GM21576 (cell line): ENCODE measurements around the gene ALOX15B.

Experiments
- ATAC-seq: cut with Tn5 transposase; IDR thresholded peaks from one replicate; pipeline ENCODE4 v1.9.1; 2021; ENCODE audit warnings: mild to moderate bottlenecking, moderate library complexity; ENCODE audit not compliant: unreplicated experiment

ALOX15B gene

DNA sequence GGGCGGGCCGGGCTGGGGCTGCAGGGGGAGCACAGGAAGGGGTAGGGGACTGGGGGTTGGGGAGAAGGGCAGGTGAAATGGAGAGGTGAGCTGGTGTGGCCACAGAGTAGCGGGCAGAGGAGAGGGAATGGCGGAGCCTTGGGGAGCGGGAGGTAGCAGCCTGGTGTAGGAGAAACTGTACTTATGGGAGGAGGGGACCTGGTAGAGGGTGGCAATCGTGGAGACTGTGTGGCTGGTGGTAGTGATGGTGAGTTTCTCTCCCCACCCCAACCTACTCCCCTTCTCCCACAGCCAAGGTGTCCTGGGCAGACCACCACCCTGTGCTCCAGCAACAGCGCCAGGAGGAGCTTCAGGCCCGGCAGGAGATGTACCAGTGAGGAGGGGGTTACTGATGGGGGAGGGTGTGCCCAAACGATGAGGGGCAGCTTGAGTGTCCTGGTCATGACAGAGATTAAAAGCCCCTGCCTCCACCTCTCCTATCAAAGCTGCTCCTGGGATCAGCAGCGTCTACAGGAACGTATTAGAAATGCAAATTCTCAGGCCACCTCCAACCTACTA lies 831 bp downstream of the ALOX15B start:
- no peak for ATAC-seq

DNA sequence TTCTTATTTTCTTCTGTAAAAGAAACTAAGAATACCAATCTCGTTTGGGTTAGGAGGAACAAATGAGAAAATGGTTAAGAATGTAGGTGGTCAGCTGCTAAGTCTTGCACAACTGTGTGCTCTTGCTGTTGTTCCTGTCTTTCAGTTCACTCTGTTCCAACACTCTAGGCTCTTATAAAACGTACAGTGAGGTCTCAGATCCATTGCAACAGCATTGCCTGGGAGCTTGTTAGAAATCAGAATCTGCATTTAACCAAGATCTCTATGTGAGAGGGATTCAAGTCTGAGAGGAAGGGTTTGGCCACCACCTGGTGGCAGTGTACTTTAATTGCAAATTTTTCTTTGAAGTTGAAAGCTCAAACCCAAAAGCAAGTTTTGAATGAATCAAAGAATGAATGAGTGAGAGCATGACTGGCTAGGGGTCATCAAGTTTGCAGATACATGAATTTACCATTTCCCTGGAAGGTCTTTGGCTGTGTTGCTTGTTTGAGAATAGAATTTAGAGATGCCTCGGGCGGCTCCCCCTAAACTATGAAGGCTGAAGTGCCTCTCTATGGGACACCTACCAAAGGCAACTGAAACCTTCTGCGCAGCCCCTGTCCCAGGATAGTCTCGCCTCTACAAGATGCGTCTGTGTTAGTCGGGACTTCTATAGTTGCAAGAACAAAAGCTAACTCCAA lies 2.5 kb downstream of the ALOX15B start:
- ATAC-seq = no peak

GRCh38 chr17:8041979-8042378 lies 3.1 kb downstream of the ALOX15B start:
- ATAC-seq = no peak

DNA sequence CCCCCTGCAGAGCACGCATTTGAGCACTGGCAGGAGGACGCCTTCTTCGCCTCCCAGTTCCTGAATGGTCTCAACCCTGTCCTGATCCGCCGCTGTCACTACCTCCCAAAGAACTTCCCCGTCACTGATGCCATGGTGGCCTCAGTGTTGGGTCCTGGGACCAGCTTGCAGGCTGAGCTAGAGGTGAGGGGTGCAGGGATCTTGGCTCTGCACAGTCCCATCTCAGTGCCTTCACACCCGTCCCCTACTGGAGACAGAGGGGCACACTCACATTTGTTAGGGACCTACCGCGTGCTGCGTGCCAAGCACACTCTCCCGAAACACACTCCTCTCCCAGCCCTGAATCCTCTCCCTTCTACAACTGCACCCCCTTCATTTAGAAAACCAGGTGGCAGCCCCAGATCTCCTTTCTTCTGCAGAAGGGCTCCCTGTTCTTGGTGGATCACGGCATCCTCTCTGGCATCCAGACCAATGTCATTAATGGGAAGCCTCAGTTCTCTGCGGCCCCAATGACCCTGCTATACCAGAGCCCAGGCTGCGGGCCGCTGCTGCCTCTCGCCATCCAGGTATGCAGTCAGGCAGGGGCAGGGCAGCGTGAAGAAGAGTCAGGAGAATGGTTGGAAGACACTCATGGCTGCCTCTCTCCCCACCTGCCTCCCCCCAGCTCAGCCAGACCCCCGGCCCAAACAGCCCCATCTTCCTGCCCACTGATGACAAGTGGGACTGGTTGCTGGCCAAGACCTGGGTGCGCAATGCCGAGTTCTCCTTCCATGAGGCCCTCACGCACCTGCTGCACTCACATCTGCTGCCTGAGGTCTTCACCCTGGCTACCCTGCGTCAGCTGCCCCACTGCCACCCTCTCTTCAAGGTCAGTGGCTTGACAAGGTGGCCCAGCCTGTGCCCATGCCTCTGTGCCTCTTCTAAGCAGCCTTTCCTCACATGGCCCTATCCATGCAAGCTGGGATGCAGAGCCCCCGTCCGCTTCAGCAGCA lies 6.3 kb downstream of the ALOX15B start:
- no peak for ATAC-seq

- no peak for ATAC-seq
Observed at GRCh38 chr17:8046306-8046928, 7.6 kb downstream of the ALOX15B start.

DNA sequence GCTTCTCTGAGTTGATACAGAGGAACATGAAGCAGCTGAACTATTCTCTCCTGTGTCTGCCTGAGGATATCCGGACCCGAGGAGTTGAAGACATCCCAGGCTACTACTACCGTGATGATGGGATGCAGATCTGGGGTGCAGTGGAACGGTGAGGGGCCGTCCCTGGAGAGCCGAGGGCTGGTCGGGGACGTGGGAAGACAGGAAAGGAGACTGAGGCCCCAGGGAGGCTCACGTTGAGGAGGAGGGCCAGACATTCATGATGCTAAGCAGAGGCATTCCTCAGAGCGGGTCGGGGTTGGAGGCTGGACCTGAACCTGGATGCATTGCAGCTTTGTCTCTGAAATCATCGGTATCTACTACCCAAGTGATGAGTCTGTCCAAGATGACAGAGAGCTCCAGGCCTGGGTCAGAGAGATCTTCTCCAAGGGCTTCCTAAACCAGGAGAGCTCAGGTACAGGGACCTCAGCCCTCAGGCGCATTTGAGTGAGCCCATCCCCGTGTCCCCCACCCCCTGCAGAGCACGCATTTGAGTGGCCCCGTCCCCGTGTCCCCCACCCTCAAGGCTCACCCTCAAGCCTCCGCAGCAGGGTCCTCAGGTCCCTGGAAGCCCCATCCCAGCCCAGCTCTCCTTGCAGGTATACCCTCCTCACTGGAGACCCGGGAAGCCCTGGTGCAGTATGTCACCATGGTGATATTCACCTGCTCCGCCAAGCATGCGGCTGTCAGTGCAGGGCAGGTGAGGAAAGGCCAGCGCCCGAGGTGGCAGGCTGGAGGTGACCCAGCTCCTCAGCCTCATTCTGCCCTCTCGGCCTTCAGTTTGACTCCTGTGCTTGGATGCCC lies 8.3 kb downstream of the ALOX15B start:
- ATAC-seq = no peak

DNA sequence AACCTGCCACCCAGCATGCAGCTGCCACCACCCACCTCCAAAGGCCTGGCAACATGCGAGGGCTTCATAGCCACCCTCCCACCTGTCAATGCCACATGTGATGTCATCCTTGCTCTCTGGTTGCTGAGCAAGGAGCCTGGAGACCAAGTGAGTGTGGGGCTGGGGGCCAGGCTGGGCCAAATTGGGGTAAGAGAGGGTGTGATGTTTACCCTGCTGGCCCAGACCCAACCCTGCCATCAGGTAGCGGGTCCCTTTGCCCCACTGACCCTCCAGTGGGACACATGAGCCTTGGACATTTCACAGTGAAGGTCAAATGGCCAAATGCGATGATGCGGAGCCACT lies 8.9 kb downstream of the ALOX15B start:
- ATAC-seq = no peak

DNA sequence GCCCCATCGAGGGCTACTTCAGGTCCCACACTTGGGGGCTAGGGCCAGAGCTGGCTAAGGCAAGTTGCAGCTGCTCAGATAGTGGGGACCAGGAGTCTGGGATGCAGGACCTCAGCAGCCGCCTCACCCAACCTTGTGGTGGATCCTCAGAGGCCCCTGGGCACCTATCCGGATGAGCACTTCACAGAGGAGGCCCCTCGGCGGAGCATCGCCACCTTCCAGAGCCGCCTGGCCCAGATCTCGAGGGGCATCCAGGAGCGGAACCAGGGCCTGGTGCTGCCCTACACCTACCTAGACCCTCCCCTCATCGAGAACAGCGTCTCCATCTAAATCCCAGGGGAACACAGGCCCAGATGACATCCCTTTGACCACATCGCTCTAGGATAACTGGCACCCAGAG lies 9.4 kb downstream of the ALOX15B start:
- no peak for ATAC-seq

DNA sequence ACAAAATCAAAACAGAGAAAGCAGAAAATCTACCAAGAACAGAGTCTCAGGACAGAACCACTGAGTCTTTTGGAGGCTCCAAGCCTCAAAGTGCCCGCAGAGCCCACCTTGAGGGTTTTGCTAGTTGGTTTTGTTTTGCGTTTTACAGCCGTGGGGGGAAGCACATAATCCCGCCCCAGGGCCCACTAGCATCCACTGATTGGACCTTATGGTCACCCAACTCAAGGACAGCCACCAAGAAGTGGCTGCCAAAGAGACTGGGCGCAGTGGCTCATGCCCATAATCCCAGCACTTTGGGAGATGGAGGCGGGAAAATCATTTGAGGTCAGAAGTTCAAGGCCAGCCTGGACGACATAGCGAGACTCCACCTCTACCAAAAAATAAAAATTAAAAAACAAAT lies 9.9 kb downstream of the ALOX15B start:
- ATAC-seq = no peak

- ATAC-seq = no peak
Observed at GRCh38 chr17:8051831-8052230, 13.0 kb downstream of the ALOX15B start.

- ATAC-seq = no peak
Observed at GRCh38 chr17:8052256-8053252, 13.7 kb downstream of the ALOX15B start.

- ATAC-seq = no peak
Observed at GRCh38 chr17:8053600-8053999, 14.7 kb downstream of the ALOX15B start.

GRCh38 chr17:8055851-8056231 lies 17.0 kb downstream of the ALOX15B start:
- no peak for ATAC-seq

DNA sequence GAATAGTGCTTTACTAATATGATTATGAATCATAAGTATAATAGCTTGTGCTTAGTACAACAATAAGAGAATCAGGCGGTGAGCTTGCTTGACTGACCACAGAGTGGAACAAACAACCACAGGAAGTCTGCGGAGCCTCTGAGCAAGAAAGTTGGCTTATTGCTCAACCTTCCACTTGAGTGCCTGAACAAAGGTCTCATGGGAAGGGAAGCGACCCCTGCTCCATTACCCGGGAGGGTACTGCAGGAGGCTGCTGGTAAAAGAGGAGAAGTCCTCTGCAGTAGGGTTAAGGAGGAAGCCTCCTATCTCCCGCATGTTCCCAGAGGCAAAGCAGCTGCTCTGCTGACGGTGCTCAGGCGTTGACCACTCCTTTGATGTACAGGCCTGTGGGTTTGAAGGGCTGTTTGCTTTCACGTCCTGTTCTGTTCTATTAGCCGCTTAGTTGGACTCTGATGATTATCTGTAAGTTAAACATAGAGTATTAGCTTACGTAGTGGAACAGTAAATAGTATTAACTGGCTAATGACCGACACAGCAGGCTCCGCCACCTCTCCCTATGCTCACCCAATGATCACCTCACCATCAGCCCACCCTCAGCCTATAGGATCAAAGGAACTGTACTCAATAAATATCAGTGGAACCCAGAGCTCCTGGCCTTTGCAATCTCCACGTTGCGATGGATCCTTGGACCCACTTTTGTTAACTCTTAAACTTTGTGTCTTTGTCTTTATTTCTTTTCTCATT lies 17.5 kb downstream of the ALOX15B start:
- ATAC-seq = no peak

- no peak for ATAC-seq
Observed at GRCh38 chr17:8056976-8057625, 18.2 kb downstream of the ALOX15B start.

DNA sequence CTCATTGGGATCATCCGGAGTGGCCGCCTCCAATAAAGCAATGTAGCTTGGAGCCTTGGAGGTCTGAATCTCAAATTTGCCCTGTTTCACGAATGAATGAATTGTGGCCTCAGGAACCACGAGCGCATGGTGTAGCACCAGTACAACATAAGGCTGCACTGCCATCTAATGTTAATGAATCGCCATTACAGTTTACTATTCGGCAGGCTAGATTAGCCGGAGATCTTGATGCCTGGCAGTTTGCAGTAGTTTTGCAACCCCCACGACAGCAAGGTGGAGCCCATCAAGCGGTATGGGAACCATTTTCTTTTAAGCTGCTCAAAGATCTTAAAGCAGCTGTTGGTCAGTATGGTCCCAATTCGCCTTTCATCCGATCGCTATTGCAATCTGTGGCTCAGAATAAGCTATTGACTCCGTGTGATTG lies 18.8 kb downstream of the ALOX15B start:
- no peak for ATAC-seq

- no peak for ATAC-seq
Observed at GRCh38 chr17:8059131-8059530, 20.3 kb downstream of the ALOX15B start.

GRCh38 chr17:8060274-8060673 lies 21.4 kb downstream of the ALOX15B start:
- ATAC-seq = no peak
